OCI-LY3 (cell line): ENCODE data around the gene ZSCAN18.

Experiments used
- EZH2phosphoT487 ChIP-seq: fragments of 200-600 bp; shearing (Covaris generic); IDR thresholded peaks from 2 replicates; pipeline ENCODE4 v1.6.1; 2018; ENCODE audit warnings: antibody characterized with exemption, mixed run types, low read depth
- TF ChIP-seq, protein P1 (sequence below): fragments of 200-600, 300-600 bp; sonication (generic); IDR thresholded peaks from 2 replicates; pipeline ENCODE4 v1.5.1; 2014; ENCODE audit warnings: antibody characterized with exemption, low read length, low read depth

DNA sequence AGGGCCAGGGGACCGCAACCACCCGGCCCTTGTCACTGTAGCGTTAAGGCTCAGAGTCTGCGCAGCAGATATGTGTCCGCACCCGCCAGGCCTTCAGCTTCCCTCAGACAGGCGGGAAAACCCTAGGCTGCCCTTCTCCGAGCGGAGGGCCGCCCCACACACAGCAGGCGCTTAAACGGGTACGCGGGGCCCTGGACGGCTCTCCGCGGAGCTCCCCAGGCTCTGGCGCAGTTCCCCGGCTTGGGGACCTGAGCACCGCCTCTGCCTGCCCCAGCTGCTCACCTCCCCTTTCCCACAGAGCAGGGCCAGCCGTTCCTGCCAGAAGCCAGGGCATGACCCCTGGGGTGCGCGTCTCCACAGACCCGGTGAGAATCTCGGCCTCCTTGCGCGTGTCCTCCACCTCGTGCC is 38.4 kb downstream of the ZSCAN18 start:
- TF ChIP-seq, protein P1, sequence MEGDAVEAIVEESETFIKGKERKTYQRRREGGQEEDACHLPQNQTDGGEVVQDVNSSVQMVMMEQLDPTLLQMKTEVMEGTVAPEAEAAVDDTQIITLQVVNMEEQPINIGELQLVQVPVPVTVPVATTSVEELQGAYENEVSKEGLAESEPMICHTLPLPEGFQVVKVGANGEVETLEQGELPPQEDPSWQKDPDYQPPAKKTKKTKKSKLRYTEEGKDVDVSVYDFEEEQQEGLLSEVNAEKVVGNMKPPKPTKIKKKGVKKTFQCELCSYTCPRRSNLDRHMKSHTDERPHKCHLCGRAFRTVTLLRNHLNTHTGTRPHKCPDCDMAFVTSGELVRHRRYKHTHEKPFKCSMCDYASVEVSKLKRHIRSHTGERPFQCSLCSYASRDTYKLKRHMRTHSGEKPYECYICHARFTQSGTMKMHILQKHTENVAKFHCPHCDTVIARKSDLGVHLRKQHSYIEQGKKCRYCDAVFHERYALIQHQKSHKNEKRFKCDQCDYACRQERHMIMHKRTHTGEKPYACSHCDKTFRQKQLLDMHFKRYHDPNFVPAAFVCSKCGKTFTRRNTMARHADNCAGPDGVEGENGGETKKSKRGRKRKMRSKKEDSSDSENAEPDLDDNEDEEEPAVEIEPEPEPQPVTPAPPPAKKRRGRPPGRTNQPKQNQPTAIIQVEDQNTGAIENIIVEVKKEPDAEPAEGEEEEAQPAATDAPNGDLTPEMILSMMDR = no peak
- no peak for TF ChIP-seq EZH2phosphoT487
